ENCODE results near the gene FBLN5.

Gene FBLN5

GRCh38 chr14:91870001-91870400, 77.5 kb downstream of the FBLN5 start:
- Histone ChIP-seq H3K4me3 (ENCODE audit: low read depth, low read length) (no peak overlapping the region), H3K36me3 (ENCODE audit: control insufficient read depth, insufficient read depth, low read length) (no peaks in the 10 kb centered on the region), H3K27ac (ENCODE audit: low read depth, low read length) (no peak overlapping the region), H3K9me3 (ENCODE audit: control insufficient read depth, insufficient read depth, low read length) (no peaks in the 10 kb centered on the region), H3K9ac (ENCODE audit: low read depth, low read length) (no peak overlapping the region), H3K4me1 (ENCODE audit: control insufficient read depth, insufficient read depth, low read length) (no peaks in the 10 kb centered on the region), H3K27me3 (ENCODE audit: control insufficient read depth, insufficient read depth, low read length) (no peaks in the 10 kb centered on the region)

DNA sequence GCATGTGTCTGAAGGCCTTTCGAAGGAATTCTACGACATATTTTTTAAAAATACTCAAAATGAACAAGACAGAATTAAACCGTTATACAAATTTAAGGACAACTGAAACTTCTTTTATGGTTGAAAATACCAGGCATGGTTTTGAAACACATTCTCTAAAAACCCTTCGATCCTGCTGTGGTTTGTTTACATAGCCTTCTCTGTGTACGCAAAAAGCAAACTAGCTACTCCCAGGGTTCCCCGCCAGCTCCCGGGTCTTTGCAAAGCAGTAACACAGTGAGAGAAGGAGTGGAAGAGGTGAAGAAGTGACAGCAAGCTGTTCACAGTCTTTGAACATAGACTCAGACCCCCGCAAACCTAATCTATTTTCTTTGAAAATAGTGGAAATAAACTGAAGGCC, 77.9 kb downstream of the FBLN5 start:
- Histone ChIP-seq H3K36me3 (ENCODE audit: control insufficient read depth, insufficient read depth, low read length) (no peaks in the 10 kb centered on the region), H3K4me1 (ENCODE audit: control insufficient read depth, insufficient read depth, low read length) (no peaks in the 10 kb centered on the region), H3K9me3 (ENCODE audit: control insufficient read depth, insufficient read depth, low read length) (no peaks in the 10 kb centered on the region), H3K9ac (ENCODE audit: low read depth, low read length) (no peak overlapping the region), H3K27me3 (ENCODE audit: control insufficient read depth, insufficient read depth, low read length) (no peaks in the 10 kb centered on the region), H3K4me3 (ENCODE audit: low read depth, low read length) (no peak overlapping the region), H3K27ac (ENCODE audit: low read depth, low read length) (no peak overlapping the region)

DNA sequence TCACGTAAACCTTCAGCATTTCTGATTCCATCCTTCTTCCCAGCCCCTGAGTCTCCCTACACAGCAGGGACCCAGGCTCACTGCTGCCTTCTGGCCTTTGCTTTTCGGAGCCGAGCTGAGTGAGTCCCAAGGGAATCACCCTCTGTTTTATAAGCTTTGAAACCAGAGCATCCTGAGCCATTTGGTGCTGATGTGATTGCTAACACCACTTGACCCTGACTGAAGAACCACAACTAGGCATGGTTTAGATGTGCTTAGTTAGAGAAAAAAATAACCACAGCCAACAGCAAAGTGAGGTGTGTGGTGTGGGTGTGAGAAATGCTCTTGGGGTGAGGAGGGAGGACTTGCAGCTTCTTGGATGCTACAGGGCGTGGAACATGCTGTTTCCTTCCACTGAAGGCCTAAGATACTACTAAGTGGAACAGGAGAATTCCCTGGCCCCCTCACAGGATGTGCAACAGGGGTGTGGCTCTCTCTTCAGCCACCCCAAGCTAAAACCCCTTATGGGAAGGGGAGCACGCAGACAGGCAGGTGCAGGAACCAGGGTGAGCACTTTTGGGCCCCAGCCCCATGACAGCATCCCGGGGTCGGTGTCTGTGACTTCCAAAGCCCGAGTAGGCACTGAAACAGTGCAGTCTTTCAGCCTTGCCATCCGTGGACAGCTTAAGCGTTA, 80.0 kb downstream of the FBLN5 start, which contains the start of gene TC2N:
TSS of gene TC2N (minus strand) at position 221 of the 673 bp plus-strand sequence. CDS start 53,767 bp downstream, outside the sequence.
- Histone ChIP-seq H3K27me3 (ENCODE audit: control insufficient read depth, insufficient read depth, low read length) (no peaks in the 10 kb centered on the region), H3K4me3 (ENCODE audit: low read depth, low read length) (no peak within 1 kb of the TSS), H3K9ac (ENCODE audit: low read depth, low read length) (no peak within 1 kb of the TSS), H3K27ac (ENCODE audit: low read depth, low read length) (no peak within 1 kb of the TSS), H3K9me3 (ENCODE audit: control insufficient read depth, insufficient read depth, low read length) (no peaks in the 10 kb centered on the region), H3K36me3 (ENCODE audit: control insufficient read depth, insufficient read depth, low read length) (no peaks in the 10 kb centered on the region), H3K4me1 (ENCODE audit: control insufficient read depth, insufficient read depth, low read length) (no peaks in the 10 kb centered on the region)

GRCh38 chr14:91866511-91867295, 80.8 kb downstream of the FBLN5 start:
- Histone ChIP-seq H3K4me1 (ENCODE audit: control insufficient read depth, insufficient read depth, low read length) (no peaks in the 10 kb centered on the region), H3K27me3 (ENCODE audit: control insufficient read depth, insufficient read depth, low read length) (no peaks in the 10 kb centered on the region), H3K4me3 (ENCODE audit: low read depth, low read length) (no peak overlapping the region), H3K36me3 (ENCODE audit: control insufficient read depth, insufficient read depth, low read length) (no peaks in the 10 kb centered on the region), H3K9ac (ENCODE audit: low read depth, low read length) (no peak overlapping the region), H3K27ac (ENCODE audit: low read depth, low read length) (no peak overlapping the region), H3K9me3 (ENCODE audit: control insufficient read depth, insufficient read depth, low read length) (no peaks in the 10 kb centered on the region)

GRCh38 chr14:91866061-91866460, 81.4 kb downstream of the FBLN5 start:
- Histone ChIP-seq H3K4me1 (ENCODE audit: control insufficient read depth, insufficient read depth, low read length) (no peaks in the 10 kb centered on the region), H3K9me3 (ENCODE audit: control insufficient read depth, insufficient read depth, low read length) (no peaks in the 10 kb centered on the region), H3K27me3 (ENCODE audit: control insufficient read depth, insufficient read depth, low read length) (no peaks in the 10 kb centered on the region), H3K4me3 (ENCODE audit: low read depth, low read length) (no peak overlapping the region), H3K36me3 (ENCODE audit: control insufficient read depth, insufficient read depth, low read length) (no peaks in the 10 kb centered on the region), H3K9ac (ENCODE audit: low read depth, low read length) (no peak overlapping the region), H3K27ac (ENCODE audit: low read depth, low read length) (no peak overlapping the region)

DNA sequence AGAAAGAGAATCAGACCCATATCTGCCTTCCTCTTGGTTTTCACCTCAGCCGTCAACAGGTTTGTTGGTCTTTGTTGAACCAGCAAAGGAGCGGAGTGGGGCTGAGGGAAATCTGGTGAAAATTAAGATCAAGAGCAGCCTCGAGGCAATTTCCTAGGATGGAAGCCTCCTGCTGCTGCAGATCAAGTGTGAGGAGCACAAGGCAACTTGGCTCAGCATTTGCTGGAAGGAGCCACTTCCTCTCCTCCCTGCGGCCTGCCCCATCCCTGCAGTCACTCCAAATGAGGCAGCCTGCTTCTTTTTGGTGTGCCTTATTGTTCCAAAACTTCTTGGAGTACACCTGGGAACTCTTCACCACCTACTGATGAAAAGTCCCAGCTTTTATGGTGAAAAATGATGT, 85.1 kb downstream of the FBLN5 start:
- Histone ChIP-seq H3K4me3 (ENCODE audit: low read depth, low read length) (no peak overlapping the region), H3K27ac (ENCODE audit: low read depth, low read length) (no peak overlapping the region), H3K4me1 (ENCODE audit: control insufficient read depth, insufficient read depth, low read length) (peaks cover 9% of the 10 kb centered on the region), H3K27me3 (ENCODE audit: control insufficient read depth, insufficient read depth, low read length) (no peaks in the 10 kb centered on the region), H3K9ac (ENCODE audit: low read depth, low read length) (no peak overlapping the region), H3K36me3 (ENCODE audit: control insufficient read depth, insufficient read depth, low read length) (no peaks in the 10 kb centered on the region), H3K9me3 (ENCODE audit: control insufficient read depth, insufficient read depth, low read length) (no peaks in the 10 kb centered on the region)

DNA sequence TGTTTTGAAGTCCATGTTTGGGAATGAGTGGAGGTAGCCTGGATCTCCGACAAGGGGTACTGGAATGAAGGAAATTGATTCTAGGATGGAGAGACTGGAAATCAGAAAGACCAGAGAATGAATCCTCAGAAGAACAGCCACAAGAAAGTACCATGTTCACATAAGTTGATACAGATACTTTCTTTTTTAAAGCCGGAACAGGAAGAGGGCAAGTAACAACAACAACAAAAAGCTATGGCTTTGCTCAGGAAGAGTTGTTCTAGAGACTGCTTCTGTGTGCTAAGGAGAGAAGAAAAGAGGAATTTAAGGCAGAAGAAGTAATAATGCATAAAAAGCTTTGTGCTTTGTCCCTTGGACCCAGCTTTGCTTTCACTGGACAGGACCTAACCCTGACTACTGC, 86.4 kb downstream of the FBLN5 start:
- no peak overlapping the region for H3K9ac ChIP-seq (ENCODE audit: low read depth, low read length)
- H3K27ac ChIP-seq (ENCODE audit: low read depth, low read length), result no peak overlapping the region
- no peaks in the 10 kb centered on the region for H3K9me3 ChIP-seq (ENCODE audit: control insufficient read depth, insufficient read depth, low read length)
- peaks cover 9% of the 10 kb centered on the region for H3K4me1 ChIP-seq (ENCODE audit: control insufficient read depth, insufficient read depth, low read length)
- no peaks in the 10 kb centered on the region for H3K36me3 ChIP-seq (ENCODE audit: control insufficient read depth, insufficient read depth, low read length)
- H3K4me3 ChIP-seq (ENCODE audit: low read depth, low read length), result no peak overlapping the region
- H3K27me3 ChIP-seq (ENCODE audit: control insufficient read depth, insufficient read depth, low read length), result no peaks in the 10 kb centered on the region

GRCh38 chr14:91860238-91860637, 87.3 kb downstream of the FBLN5 start:
- H3K36me3 ChIP-seq (ENCODE audit: control insufficient read depth, insufficient read depth, low read length), result no peaks in the 10 kb centered on the region
- peaks cover 9% of the 10 kb centered on the region for H3K4me1 ChIP-seq (ENCODE audit: control insufficient read depth, insufficient read depth, low read length)
- no peak overlapping the region for H3K4me3 ChIP-seq (ENCODE audit: low read depth, low read length)
- H3K9me3 ChIP-seq (ENCODE audit: control insufficient read depth, insufficient read depth, low read length), result no peaks in the 10 kb centered on the region
- no peaks in the 10 kb centered on the region for H3K27me3 ChIP-seq (ENCODE audit: control insufficient read depth, insufficient read depth, low read length)
- no peak overlapping the region for H3K9ac ChIP-seq (ENCODE audit: low read depth, low read length)
- no peak overlapping the region for H3K27ac ChIP-seq (ENCODE audit: low read depth, low read length)

GRCh38 chr14:91858536-91859275, 88.8 kb downstream of the FBLN5 start:
- H3K4me3 ChIP-seq (ENCODE audit: low read depth, low read length), result no peak overlapping the region
- no peak overlapping the region for H3K9ac ChIP-seq (ENCODE audit: low read depth, low read length)
- no peaks in the 10 kb centered on the region for H3K27me3 ChIP-seq (ENCODE audit: control insufficient read depth, insufficient read depth, low read length)
- peaks cover 16% of the 10 kb centered on the region for H3K4me1 ChIP-seq (ENCODE audit: control insufficient read depth, insufficient read depth, low read length)
- H3K36me3 ChIP-seq (ENCODE audit: control insufficient read depth, insufficient read depth, low read length), result no peaks in the 10 kb centered on the region
- H3K9me3 ChIP-seq (ENCODE audit: control insufficient read depth, insufficient read depth, low read length), result no peaks in the 10 kb centered on the region
- no peak overlapping the region for H3K27ac ChIP-seq (ENCODE audit: low read depth, low read length)

DNA sequence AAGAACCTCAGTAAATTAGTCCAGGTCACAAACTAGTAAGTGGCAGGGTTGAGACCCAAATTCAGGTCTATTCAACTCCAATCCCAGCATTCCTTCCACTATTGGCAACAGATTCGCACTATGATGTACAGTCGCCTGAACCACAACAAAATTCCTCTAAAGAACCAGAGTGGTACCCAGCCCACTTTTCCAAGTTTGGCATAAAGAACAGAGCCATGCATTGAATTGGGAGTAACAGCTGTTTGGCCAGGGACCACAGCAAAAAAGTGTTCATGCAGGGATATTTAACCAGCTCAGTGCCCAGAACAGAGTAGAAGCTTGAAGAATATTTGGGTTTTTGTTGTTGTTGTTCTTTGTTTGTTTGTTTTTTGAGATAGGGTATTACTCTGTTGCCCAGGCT, 89.9 kb downstream of the FBLN5 start:
- no peak overlapping the region for H3K27ac ChIP-seq (ENCODE audit: low read depth, low read length)
- H3K4me1 ChIP-seq (ENCODE audit: control insufficient read depth, insufficient read depth, low read length), result peaks cover 16% of the 10 kb centered on the region
- no peak overlapping the region for H3K4me3 ChIP-seq (ENCODE audit: low read depth, low read length)
- H3K36me3 ChIP-seq (ENCODE audit: control insufficient read depth, insufficient read depth, low read length), result no peaks in the 10 kb centered on the region
- H3K9ac ChIP-seq (ENCODE audit: low read depth, low read length), result no peak overlapping the region
- no peaks in the 10 kb centered on the region for H3K9me3 ChIP-seq (ENCODE audit: control insufficient read depth, insufficient read depth, low read length)
- no peaks in the 10 kb centered on the region for H3K27me3 ChIP-seq (ENCODE audit: control insufficient read depth, insufficient read depth, low read length)
